ENCODE results near the gene IRGC. TPM values are rescaled to one million over a fixed set of nuclear protein-coding genes. Genes with fewer than 3 reads are reported as not detected.

Gene IRGC
- total and polyA plus RNA-seq, 2 of the 13 experiments (the other 11 are each of a cell fraction or from before 2014, with no cell fraction given): not detected

- 0 out of 2 replicates have a peak, but pooled peaks have one; percentile 9 for TF ChIP-seq HNRNPL (IDR thresholded peaks at IDR 0.05; ENCODE audit: low read depth, low read length)
- TF ChIP-seq ZNF788 (CRISPR knock-in tag; IDR thresholded peaks at IDR 0.05; ENCODE audit: borderline replicate concordance): 0 out of 2 replicates have a peak, but pooled peaks have one; percentile 21
- TF ChIP-seq ZNF331 (CRISPR knock-in tag; IDR thresholded peaks at IDR 0.05): peak; percentile 16; the same call in 1 of the 2 replicates
- TF ChIP-seq MLX (CRISPR knock-in tag; IDR thresholded peaks at IDR 0.05): no peak
- TF ChIP-seq ETV6 (CRISPR knock-in tag; conservative IDR thresholded peaks at IDR 0.05): 0 out of 2 replicates have a peak, but pooled peaks have one; percentile 71
- no peak for TF ChIP-seq ZNF468 (CRISPR knock-in tag; IDR thresholded peaks at IDR 0.05)
- TF ChIP-seq ZNF614 (CRISPR knock-in tag; IDR thresholded peaks at IDR 0.05; ENCODE audit: borderline replicate concordance): no peak
- TF ChIP-seq ZFYVE20 (CRISPR knock-in tag; IDR thresholded peaks at IDR 0.05; ENCODE audit: borderline replicate concordance, low read depth): 0 out of 2 replicates have a peak, but pooled peaks have one; percentile 76
- no peak for TF ChIP-seq FOXM1 (CRISPR knock-in tag; IDR thresholded peaks at IDR 0.05)
- TF ChIP-seq MAFK (conservative IDR thresholded peaks at IDR 0.05 in 1 of 2, IDR thresholded peaks at IDR 0.05 in 1 of 2; ENCODE audit: low read length in 2 of 2): no peak
- TF ChIP-seq XBP1 (CRISPR knock-in tag; IDR thresholded peaks at IDR 0.05): no peak
- 0 out of 2 replicates have a peak, but pooled peaks have one; percentile 44 for TF ChIP-seq KLF12 (CRISPR knock-in tag; IDR thresholded peaks at IDR 0.05; ENCODE audit: borderline replicate concordance)
- TF ChIP-seq ZNF704 (CRISPR knock-in tag; IDR thresholded peaks at IDR 0.05; ENCODE audit: borderline replicate concordance): peak; percentile 23; the same call in 1 of the 2 replicates
- 0 out of 2 replicates have a peak, but pooled peaks have one; percentile 38 for TF ChIP-seq ZNF160 (CRISPR knock-in tag; IDR thresholded peaks at IDR 0.05)
- 0 out of 2 replicates have a peak, but pooled peaks have one; percentile 24 for TF ChIP-seq MIER3 (CRISPR knock-in tag; IDR thresholded peaks at IDR 0.05; ENCODE audit: borderline replicate concordance)
- TF ChIP-seq ELF3 (CRISPR knock-in tag; IDR thresholded peaks at IDR 0.05): peak; percentile 56; the same call in 1 of the 2 replicates
- TF ChIP-seq PCBP1 (IDR thresholded peaks at IDR 0.05; ENCODE audit: borderline replicate concordance, low read depth, low read length): 0 out of 2 replicates have a peak, but pooled peaks have one; percentile 79
- peak; percentile 33; the same call in 1 of the 2 replicates for TF ChIP-seq CREM (IDR thresholded peaks at IDR 0.05)
- peak; percentile 25; the same call in 1 of the 2 replicates for TF ChIP-seq CREM (CRISPR knock-in tag; IDR thresholded peaks at IDR 0.05)
- peak; percentile 86 for TF ChIP-seq HNRNPK (IDR thresholded peaks at IDR 0.05; ENCODE audit: low read depth, low read length, poor library complexity, severe bottlenecking)
- peak; percentile 55; the same call in 1 of the 2 replicates for TF ChIP-seq GMEB2 (CRISPR knock-in tag; IDR thresholded peaks at IDR 0.05; ENCODE audit: low read depth)
- TF ChIP-seq ATF1 (CRISPR knock-in tag; IDR thresholded peaks at IDR 0.05): 0 out of 2 replicates have a peak, but pooled peaks have one; percentile 20
- 0 out of 2 replicates have a peak, but pooled peaks have one; percentile 23 for TF ChIP-seq ZXDC (CRISPR knock-in tag; IDR thresholded peaks at IDR 0.05)
Observed at GRCh38 chr19:43754503-43755255, 38.8 kb downstream of the IRGC start, which contains the start of gene SMG9 (continued).

Data from HepG2 (cell line).